ENCODE data around the gene TADA2A.

GRCh38 chr17:37406635-37407461, at the start of gene TADA2A, which contains the start of gene ACACA:
- TF ChIP-seq JUND (IDR thresholded peaks at IDR 0.05) (no peak), POLR2AphosphoS5 (IDR thresholded peaks at IDR 0.05; ENCODE audit: low read depth, low read length) (peak; percentile 96), SP1 (IDR thresholded peaks at IDR 0.05; ENCODE audit: low read depth) (no peak), POLR2A (IDR thresholded peaks at IDR 0.05; ENCODE audit: borderline replicate concordance, extremely low read depth, insufficient read depth, insufficient read length) (no peak), ZNF274 (IDR thresholded peaks at IDR 0.05; ENCODE audit: low read depth, low read length) (no peak), YY1 (IDR thresholded peaks at IDR 0.05; ENCODE audit: extremely low read depth, insufficient replicate concordance, low read depth, low read length) (peak; percentile 88)
- TF ChIP-seq, protein P1, sequence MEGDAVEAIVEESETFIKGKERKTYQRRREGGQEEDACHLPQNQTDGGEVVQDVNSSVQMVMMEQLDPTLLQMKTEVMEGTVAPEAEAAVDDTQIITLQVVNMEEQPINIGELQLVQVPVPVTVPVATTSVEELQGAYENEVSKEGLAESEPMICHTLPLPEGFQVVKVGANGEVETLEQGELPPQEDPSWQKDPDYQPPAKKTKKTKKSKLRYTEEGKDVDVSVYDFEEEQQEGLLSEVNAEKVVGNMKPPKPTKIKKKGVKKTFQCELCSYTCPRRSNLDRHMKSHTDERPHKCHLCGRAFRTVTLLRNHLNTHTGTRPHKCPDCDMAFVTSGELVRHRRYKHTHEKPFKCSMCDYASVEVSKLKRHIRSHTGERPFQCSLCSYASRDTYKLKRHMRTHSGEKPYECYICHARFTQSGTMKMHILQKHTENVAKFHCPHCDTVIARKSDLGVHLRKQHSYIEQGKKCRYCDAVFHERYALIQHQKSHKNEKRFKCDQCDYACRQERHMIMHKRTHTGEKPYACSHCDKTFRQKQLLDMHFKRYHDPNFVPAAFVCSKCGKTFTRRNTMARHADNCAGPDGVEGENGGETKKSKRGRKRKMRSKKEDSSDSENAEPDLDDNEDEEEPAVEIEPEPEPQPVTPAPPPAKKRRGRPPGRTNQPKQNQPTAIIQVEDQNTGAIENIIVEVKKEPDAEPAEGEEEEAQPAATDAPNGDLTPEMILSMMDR (IDR thresholded peaks at IDR 0.05 in 2 of 3, conservative IDR thresholded peaks at IDR 0.05 in 1 of 3; ENCODE audit: borderline replicate concordance in 1 of 3, insufficient read depth in 1 of 3, low read depth in 2 of 3, low read length in 2 of 3) = 0 out of 6 replicates have a peak, but pooled peaks of 1 of the 3 experiments have one; percentile 3
- TF ChIP-seq, protein P2, sequence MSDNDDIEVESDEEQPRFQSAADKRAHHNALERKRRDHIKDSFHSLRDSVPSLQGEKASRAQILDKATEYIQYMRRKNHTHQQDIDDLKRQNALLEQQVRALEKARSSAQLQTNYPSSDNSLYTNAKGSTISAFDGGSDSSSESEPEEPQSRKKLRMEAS (IDR thresholded peaks at IDR 0.05) = peak; percentile 65
